AG10803 (cell line): ENCODE measurements around the gene CSNK1G2.

Experiments used
- DNase-seq: peaks from one replicate; pipeline ENCODE4 v3.0.0; 2010; ENCODE audit warnings: low read depth
- H3K4me3 ChIP-seq: 2 replicates; pipeline ENCODE4 v1.5.1; 2011; ENCODE audit warnings: mild to moderate bottlenecking, low read length, control low read depth
- TF ChIP-seq, protein P1 (sequence below): conservative IDR thresholded peaks from 2 replicates; pipeline ENCODE4 v1.5.1; 2011; ENCODE audit warnings: mild to moderate bottlenecking, low read length, control low read depth, inconsistent platforms

CSNK1G2 gene

DNA sequence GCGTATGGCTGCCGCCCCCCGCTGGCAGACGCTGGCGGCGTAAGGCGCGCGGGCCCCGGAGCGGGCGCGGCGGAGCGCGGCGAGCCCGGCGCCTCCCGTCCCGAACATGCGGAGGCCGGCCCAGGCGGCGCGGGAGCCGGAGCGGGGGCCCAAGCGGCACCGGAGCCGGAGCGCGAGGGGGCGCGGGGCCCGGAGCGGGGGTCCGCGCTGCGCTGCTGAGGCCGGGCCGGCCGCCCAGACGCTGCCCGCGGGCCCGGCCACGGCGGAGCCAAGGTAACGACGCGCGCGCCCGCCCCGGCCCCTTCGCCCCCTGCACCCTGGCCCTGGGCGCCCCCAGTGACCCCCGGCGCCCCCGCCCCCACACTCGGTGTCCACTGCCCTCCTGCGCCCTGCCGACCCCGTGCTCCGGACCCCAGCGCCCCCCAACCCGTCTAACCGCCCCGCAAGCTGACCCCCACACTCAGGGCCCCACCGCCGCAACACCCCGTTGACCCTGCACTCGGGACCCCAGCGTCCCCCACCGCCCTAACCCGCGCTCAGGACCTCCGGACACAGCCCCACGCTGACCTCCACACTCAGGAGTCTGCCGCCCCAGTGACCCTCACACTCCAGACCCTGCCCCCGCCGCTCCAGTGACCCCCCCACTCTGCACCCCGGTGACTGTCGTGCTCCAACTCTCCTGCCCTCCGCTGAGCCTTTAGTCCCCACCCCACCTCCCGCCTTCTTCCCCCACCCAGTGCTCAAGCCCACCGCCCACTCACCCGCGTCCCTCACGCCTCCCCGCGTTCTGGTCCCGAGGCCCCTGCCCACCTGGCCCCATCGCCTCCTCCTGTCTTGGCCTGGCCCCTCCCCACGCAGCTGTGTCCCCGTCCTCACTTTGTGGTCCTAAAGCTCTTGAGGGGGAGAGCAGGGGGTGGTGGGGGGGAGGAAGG is at the start of gene CSNK1G2:
CSNK1G2 (plus strand) TSS at position 27 of the 932 bp plus-strand sequence. CDS start 28,601 bp downstream, outside the sequence.
- no peak for DNase-seq
- TF ChIP-seq, protein P1, sequence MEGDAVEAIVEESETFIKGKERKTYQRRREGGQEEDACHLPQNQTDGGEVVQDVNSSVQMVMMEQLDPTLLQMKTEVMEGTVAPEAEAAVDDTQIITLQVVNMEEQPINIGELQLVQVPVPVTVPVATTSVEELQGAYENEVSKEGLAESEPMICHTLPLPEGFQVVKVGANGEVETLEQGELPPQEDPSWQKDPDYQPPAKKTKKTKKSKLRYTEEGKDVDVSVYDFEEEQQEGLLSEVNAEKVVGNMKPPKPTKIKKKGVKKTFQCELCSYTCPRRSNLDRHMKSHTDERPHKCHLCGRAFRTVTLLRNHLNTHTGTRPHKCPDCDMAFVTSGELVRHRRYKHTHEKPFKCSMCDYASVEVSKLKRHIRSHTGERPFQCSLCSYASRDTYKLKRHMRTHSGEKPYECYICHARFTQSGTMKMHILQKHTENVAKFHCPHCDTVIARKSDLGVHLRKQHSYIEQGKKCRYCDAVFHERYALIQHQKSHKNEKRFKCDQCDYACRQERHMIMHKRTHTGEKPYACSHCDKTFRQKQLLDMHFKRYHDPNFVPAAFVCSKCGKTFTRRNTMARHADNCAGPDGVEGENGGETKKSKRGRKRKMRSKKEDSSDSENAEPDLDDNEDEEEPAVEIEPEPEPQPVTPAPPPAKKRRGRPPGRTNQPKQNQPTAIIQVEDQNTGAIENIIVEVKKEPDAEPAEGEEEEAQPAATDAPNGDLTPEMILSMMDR = no peak
- H3K4me3 ChIP-seq = peak within 1 kb of the TSS; percentile 81

DNA sequence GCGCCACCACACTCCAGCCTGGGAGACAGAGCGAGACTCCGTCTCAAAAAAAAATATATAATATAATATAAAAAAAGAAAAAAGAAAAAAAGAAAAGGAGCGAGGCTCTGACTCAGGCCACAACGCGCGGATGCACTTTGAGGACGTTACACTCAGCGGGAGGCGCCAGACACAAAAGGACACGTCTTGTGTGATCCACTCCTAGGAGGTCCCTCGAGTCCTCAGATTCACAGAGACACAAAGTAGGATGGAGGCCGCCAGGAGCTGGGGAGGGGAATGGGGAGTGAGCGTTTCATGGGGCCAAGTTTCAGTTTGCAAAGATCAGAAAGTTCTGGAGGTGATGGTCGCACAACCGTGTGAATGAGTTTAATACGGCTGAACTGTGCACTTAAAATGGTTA is 47.2 kb upstream of the CSNK1G2 start:
- TF ChIP-seq, protein P1 = no peak
- no peak for DNase-seq
- no peak overlapping the region for H3K4me3 ChIP-seq

DNA sequence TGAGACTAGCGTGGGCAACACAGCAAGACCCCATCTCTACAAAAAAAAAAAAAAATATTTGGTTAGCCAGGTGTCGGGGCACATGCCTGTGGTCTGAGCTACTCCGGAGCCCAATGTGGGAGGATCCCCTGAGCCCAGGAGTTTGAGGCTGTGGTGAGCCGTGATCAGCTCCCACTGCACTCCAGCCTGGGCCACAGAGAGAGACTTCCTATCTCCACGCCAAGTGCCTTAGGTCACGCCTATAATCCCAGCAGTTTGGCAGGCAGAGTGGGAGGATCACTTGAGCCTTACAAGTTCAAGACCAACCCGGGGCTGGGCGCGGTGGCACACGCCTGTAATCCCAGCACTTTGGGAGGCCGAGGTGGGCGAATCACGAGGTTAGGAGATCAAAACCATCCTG is 44.5 kb upstream of the CSNK1G2 start:
- H3K4me3 ChIP-seq = no peak overlapping the region
- no peak for DNase-seq
- TF ChIP-seq, protein P1 = no peak

DNA sequence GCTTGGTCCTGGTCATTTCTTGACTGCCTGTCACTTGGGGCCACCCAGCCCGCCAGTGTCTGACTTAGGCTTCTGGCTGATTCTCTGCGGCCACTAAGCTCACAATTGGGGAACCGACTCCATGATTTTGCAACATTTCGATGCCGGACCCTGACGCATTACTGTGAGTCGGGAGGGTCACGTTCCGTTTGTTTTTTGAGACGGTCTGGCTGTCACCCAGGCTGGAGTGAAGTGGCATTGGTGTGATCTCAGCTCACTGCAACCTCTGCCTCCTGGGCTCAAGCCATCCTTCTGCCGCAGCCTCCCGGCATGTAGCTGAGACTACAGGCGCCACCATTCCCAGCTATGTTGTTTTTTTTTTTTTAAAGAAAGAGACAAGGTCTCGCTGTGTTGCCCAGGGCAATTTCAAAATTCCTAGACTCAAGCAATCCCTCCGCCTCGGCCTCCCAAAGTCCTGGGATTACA is 39.0 kb upstream of the CSNK1G2 start:
- H3K4me3 ChIP-seq = no peak overlapping the region
- DNase-seq = no peak
- TF ChIP-seq, protein P1 = no peak

DNA sequence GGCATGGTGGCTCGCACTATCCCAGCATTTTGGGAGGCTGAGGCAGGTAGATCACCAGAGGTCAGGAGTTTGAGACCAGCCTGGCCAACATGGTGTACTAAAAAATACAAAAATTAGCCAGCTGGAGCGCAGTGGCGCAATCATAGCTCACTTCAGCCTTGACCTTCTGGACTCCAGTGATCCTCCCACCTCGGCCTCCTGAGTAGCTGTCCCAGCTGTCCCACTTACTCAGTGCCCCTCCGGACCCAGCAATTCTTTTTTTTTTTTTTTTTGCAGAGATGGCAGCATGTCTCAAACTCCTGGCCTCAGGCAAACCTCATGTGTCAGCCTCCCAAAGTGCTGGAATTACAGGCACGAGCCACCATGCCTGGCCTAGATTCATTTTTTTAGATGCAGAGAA is 38.0 kb upstream of the CSNK1G2 start:
- TF ChIP-seq, protein P1 = no peak
- DNase-seq = no peak
- H3K4me3 ChIP-seq = no peak overlapping the region

DNA sequence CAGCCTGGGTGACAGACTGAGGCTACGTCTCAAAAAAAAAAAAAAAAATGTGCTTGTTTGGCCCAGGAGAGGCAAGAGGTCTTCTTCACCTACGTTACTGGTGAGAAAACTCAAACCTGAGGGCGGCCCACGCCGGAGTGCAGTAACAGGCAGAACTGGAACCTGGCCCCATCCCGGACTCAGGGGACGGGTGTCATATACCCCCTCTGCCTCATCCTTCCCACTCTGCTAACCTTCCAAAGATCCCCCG is 36.2 kb upstream of the CSNK1G2 start:
- DNase-seq = no peak
- TF ChIP-seq, protein P1 = no peak
- peak overlapping the region; percentile 41 for H3K4me3 ChIP-seq
